ENCODE data around the gene ITGBL1. TPM values are rescaled to one million over a fixed set of nuclear protein-coding genes. Genes with fewer than 3 reads are reported as not detected.

ITGBL1 gene
- total RNA-seq, 4 donors from 2014 or later = 0.61 to 6.7 (median 5.0) TPM

- DNase-seq = no peak
- Histone ChIP-seq H3K27me3 (no peaks in the 10 kb centered on the region), H3K9me3 (no peaks in the 10 kb centered on the region), H3K4me1 (no peaks in the 10 kb centered on the region), H3K4me3 (no peak overlapping the region), H3K27ac (no peak overlapping the region), H3K36me3 (no peaks in the 10 kb centered on the region)
- intact Hi-C loops (cut with DNase I; ENCODE audit: low total_unique reads) = no loop called here
- no peak for TF ChIP-seq POLR2A (IDR thresholded peaks at IDR 0.05)
- no peak for TF ChIP-seq CTCF (IDR thresholded peaks at IDR 0.05 in 4 of 5, conservative IDR thresholded peaks at IDR 0.05 in 1 of 5)
- ATAC-seq = no peak
- in situ Hi-C loops (cut with MboI; ENCODE audit: low sequenced_read_pairs in 4 of 4) = no loop called here
Measured at GRCh38 chr13:101640788-101641400, 188.4 kb downstream of the ITGBL1 start.

- DNase-seq (no peak), ATAC-seq (no peak)
- H3K27me3 ChIP-seq = no peaks in the 10 kb centered on the region
- intact Hi-C loops (cut with DNase I; ENCODE audit: low total_unique reads) = no loop called here
- H3K4me3 ChIP-seq = no peak overlapping the region
- no peaks in the 10 kb centered on the region for H3K36me3 ChIP-seq
- no peak for TF ChIP-seq POLR2A (IDR thresholded peaks at IDR 0.05)
- TF ChIP-seq CTCF (IDR thresholded peaks at IDR 0.05 in 4 of 5, conservative IDR thresholded peaks at IDR 0.05 in 1 of 5) = no peak
- in situ Hi-C loops (cut with MboI; ENCODE audit: low sequenced_read_pairs in 4 of 4) = no loop called here
- H3K27ac ChIP-seq = no peak overlapping the region
- H3K4me1 ChIP-seq = no peaks in the 10 kb centered on the region
- no peaks in the 10 kb centered on the region for H3K9me3 ChIP-seq
Measured at GRCh38 chr13:101645871-101646270, 193.4 kb downstream of the ITGBL1 start.

GRCh38 chr13:101647760-101648159 is 195.3 kb downstream of the ITGBL1 start:
- no peaks in the 10 kb centered on the region for H3K4me1 ChIP-seq
- no peak for ATAC-seq
- intact Hi-C loops (cut with DNase I; ENCODE audit: low total_unique reads) = no loop called here

GRCh38 chr13:101648766-101649487 is 196.5 kb downstream of the ITGBL1 start:
- H3K27me3 ChIP-seq = no peaks in the 10 kb centered on the region
- no peak for ATAC-seq
- peak overlapping the region in 1 of 4 donors; percentile 46 for H3K27ac ChIP-seq
- intact Hi-C loops (cut with DNase I; ENCODE audit: low total_unique reads) (no loop called here), in situ Hi-C loops (cut with MboI; ENCODE audit: low sequenced_read_pairs in 4 of 4) (no loop called here)
- no peaks in the 10 kb centered on the region for H3K36me3 ChIP-seq
- H3K9me3 ChIP-seq = no peaks in the 10 kb centered on the region
- no peak overlapping the region for H3K4me3 ChIP-seq
- DNase-seq = no peak
- H3K4me1 ChIP-seq = no peaks in the 10 kb centered on the region
- TF ChIP-seq POLR2A (IDR thresholded peaks at IDR 0.05) (no peak), CTCF (IDR thresholded peaks at IDR 0.05 in 4 of 5, conservative IDR thresholded peaks at IDR 0.05 in 1 of 5) (no peak)

More at GRCh38 chr13:101647760-101648159, 195.3 kb downstream of the ITGBL1 start:
- Histone ChIP-seq H3K27me3 (no peaks in the 10 kb centered on the region), H3K36me3 (no peaks in the 10 kb centered on the region), H3K9me3 (no peaks in the 10 kb centered on the region), H3K27ac (peak overlapping the region in 1 of 4 donors; percentile 34), H3K4me3 (no peak overlapping the region)
- in situ Hi-C loops (cut with MboI; ENCODE audit: low sequenced_read_pairs in 4 of 4) = no loop called here
- DNase-seq = no peak
- no peak for TF ChIP-seq POLR2A (IDR thresholded peaks at IDR 0.05)
- TF ChIP-seq CTCF (IDR thresholded peaks at IDR 0.05 in 4 of 5, conservative IDR thresholded peaks at IDR 0.05 in 1 of 5) = no peak
